HepG2 (cell line): ENCODE data around the gene SCARB2. TPM values are rescaled to one million over a fixed set of nuclear protein-coding genes. Genes with fewer than 3 reads are reported as not detected.
A peak's percentile ranks its signal among the peaks of the same experiment; 100 is the strongest.

ENCODE experiments used
- ATAD3A ChIP-seq: sonication (generic); formaldehyde crosslinking; IDR thresholded peaks from 2 replicates; pipeline ENCODE4 v1.4.0; 2020; ENCODE audit warnings: missing genetic modification reagents
- CBX2 ChIP-seq, 2 experiments: fragments of 200-600 bp in 1 of 2; sonication (generic); formaldehyde crosslinking in 1 of 2; IDR thresholded peaks; 2 replicates each; pipeline versions ENCODE4 v1.7.0 to v1.8.1; 2018 to 2022; ENCODE audit warnings: low read depth in 2 of 2, low read length in 1 of 2, mild to moderate bottlenecking in 1 of 2, missing genetic modification reagents in 1 of 2
- DNMT3B ChIP-seq: conservative IDR thresholded peaks from 2 replicates; pipeline ENCODE4 v1.6.1; 2016; ENCODE audit warnings: missing biosample characterization, control low read depth
- EHMT2 ChIP-seq: fragments of 200-600 bp; sonication (generic); IDR thresholded peaks from 2 replicates; pipeline ENCODE4 v1.7.0; 2017; ENCODE audit warnings: antibody characterized with exemption, low read depth, low read length, borderline replicate concordance
- ERF ChIP-seq: IDR thresholded peaks from 2 replicates; pipeline ENCODE4 v1.6.1; 2018; ENCODE audit warnings: missing biosample characterization, missing genetic modification reagents
- GATAD2A ChIP-seq: IDR thresholded peaks from 2 replicates; pipeline ENCODE4 v1.6.1; 2016
- GFI1 ChIP-seq: sonication (generic); formaldehyde crosslinking; IDR thresholded peaks from 2 replicates; pipeline ENCODE4 v1.5.0; 2020; ENCODE audit warnings: missing genetic modification reagents, mild to moderate bottlenecking, borderline replicate concordance
- HIVEP1 ChIP-seq: sonication (generic); formaldehyde crosslinking; IDR thresholded peaks from 2 replicates; pipeline ENCODE4 v1.4.0; 2020; ENCODE audit warnings: mild to moderate bottlenecking, missing genetic modification reagents
- HNRNPK ChIP-seq: fragments of 200-400 bp; formaldehyde crosslinking; IDR thresholded peaks from 2 replicates; pipeline ENCODE4 v1.6.1; 2018; ENCODE audit warnings: low read length, low read depth, moderate library complexity, mild to moderate bottlenecking; ENCODE audit not compliant: poor library complexity, severe bottlenecking
- ISL2 ChIP-seq: sonication (generic); formaldehyde crosslinking; IDR thresholded peaks from 2 replicates; pipeline ENCODE4 v1.5.0; 2020; ENCODE audit warnings: missing genetic modification reagents
- JARID2 ChIP-seq: sonication (generic); formaldehyde crosslinking; IDR thresholded peaks from 2 replicates; pipeline ENCODE4 v1.8.1; 2023; ENCODE audit warnings: missing genetic modification reagents, inconsistent platforms; ENCODE audit not compliant: insufficient replicate concordance
- MXD4 ChIP-seq: IDR thresholded peaks from 2 replicates; pipeline ENCODE4 v1.6.1; 2016; ENCODE audit warnings: mild to moderate bottlenecking, missing biosample characterization, missing genetic modification reagents
- NBN ChIP-seq: fragments of 450-650 bp; conservative IDR thresholded peaks from 2 replicates; pipeline ENCODE4 v1.6.1; 2017
- NFIB ChIP-seq: sonication (generic); formaldehyde crosslinking; IDR thresholded peaks from 2 replicates; pipeline ENCODE4 v1.9.0; 2021; ENCODE audit warnings: missing genetic modification reagents, mild to moderate bottlenecking, borderline replicate concordance
- PAWR ChIP-seq: sonication (generic); formaldehyde crosslinking; IDR thresholded peaks from 2 replicates; pipeline ENCODE4 v1.4.0; 2020; ENCODE audit warnings: missing genetic modification reagents, mild to moderate bottlenecking, borderline replicate concordance
- SIN3B ChIP-seq: fragments of 150-350 bp; IDR thresholded peaks from 2 replicates; pipeline ENCODE4 v1.6.1; 2014; ENCODE audit warnings: low read length
- SMAD1 ChIP-seq: sonication (generic); formaldehyde crosslinking; IDR thresholded peaks from 2 replicates; pipeline ENCODE4 v1.4.0; 2020; ENCODE audit warnings: missing genetic modification reagents, low read depth, mild to moderate bottlenecking, borderline replicate concordance
- SYNCRIP ChIP-seq: fragments of 200-400 bp; formaldehyde crosslinking; IDR thresholded peaks from 2 replicates; pipeline ENCODE4 v1.6.1; 2018; ENCODE audit warnings: mild to moderate bottlenecking, low read depth, low read length; ENCODE audit not compliant: insufficient read depth
- ZMYM2 ChIP-seq: sonication (generic); formaldehyde crosslinking; IDR thresholded peaks from 2 replicates; pipeline ENCODE4 v1.8.0; 2022; ENCODE audit warnings: mild to moderate bottlenecking, missing genetic modification reagents
- ZNF17 ChIP-seq: sonication (generic); formaldehyde crosslinking; IDR thresholded peaks from 2 replicates; pipeline ENCODE4 v1.5.0; 2020; ENCODE audit warnings: mild to moderate bottlenecking, missing genetic modification reagents
- ZNF20 ChIP-seq: sonication (generic); formaldehyde crosslinking; IDR thresholded peaks from 2 replicates; pipeline ENCODE4 v1.4.0; 2020; ENCODE audit warnings: mild to moderate bottlenecking, moderate library complexity, missing genetic modification reagents
- ZNF30 ChIP-seq: sonication (generic); formaldehyde crosslinking; IDR thresholded peaks from 2 replicates; pipeline ENCODE4 v1.5.0; 2020; ENCODE audit warnings: mild to moderate bottlenecking, missing genetic modification reagents
- ZNF331 ChIP-seq: sonication (generic); formaldehyde crosslinking; IDR thresholded peaks from 2 replicates; pipeline ENCODE4 v1.4.0; 2020; ENCODE audit warnings: missing genetic modification reagents
- ZNF616 ChIP-seq: sonication (generic); formaldehyde crosslinking; IDR thresholded peaks from 2 replicates; pipeline ENCODE4 v1.5.0; 2020; ENCODE audit warnings: low read depth, mild to moderate bottlenecking, missing genetic modification reagents
- ZNF672 ChIP-seq: sonication (generic); formaldehyde crosslinking; IDR thresholded peaks from 2 replicates; pipeline ENCODE4 v1.8.1; 2022; ENCODE audit warnings: missing genetic modification reagents
- ZNF713 ChIP-seq: sonication (generic); formaldehyde crosslinking; IDR thresholded peaks from 2 replicates; pipeline ENCODE4 v1.4.0; 2020; ENCODE audit warnings: mild to moderate bottlenecking, missing genetic modification reagents
- polyA plus RNA-seq, 8 experiments: library from polyadenylated mRNA; depleted of rRNA in 3 of 8; stranded (reverse) in 7 of 8; unstranded in 1 of 8; fragments of >200 nt; fragmentation: Illumina TruSeq in 4 of 8; extraction: Trizol in 4 of 8; gene quantifications; 2 replicates each; pipeline versions ENCODE4 v1.2.1 to v1.2.3, GENCODE V29; 2011 to 2016; ENCODE audit warnings: low read depth in 4 of 8, missing spikeins in 1 of 8, mixed read lengths in 1 of 8; ENCODE audit not compliant: insufficient read depth in 1 of 8
- total RNA-seq, 5 experiments: library from RNA; depleted of rRNA; stranded (reverse); fragments of >200 nt; fragmentation: Illumina TruSeq; extraction: Trizol; gene quantifications; 2 replicates each; pipeline ENCODE4 v1.2.3, GENCODE V29; 2016; ENCODE audit warnings: low read depth in 1 of 5
- TF ChIP-seq, protein P1 (sequence below): sonication (generic); formaldehyde crosslinking; IDR thresholded peaks from 2 replicates; pipeline ENCODE4 v1.4.0; 2020; ENCODE audit warnings: mild to moderate bottlenecking, missing genetic modification reagents
- TF ChIP-seq, protein P2 (sequence below): sonication (generic); formaldehyde crosslinking; IDR thresholded peaks from 2 replicates; pipeline ENCODE4 v1.4.0; 2020; ENCODE audit warnings: missing genetic modification reagents, borderline replicate concordance

SCARB2 gene
- total and polyA plus RNA-seq, 2 of the 13 experiments (the other 11 are each of a cell fraction or from before 2014, with no cell fraction given): 40.6 to 43.4 TPM

DNA sequence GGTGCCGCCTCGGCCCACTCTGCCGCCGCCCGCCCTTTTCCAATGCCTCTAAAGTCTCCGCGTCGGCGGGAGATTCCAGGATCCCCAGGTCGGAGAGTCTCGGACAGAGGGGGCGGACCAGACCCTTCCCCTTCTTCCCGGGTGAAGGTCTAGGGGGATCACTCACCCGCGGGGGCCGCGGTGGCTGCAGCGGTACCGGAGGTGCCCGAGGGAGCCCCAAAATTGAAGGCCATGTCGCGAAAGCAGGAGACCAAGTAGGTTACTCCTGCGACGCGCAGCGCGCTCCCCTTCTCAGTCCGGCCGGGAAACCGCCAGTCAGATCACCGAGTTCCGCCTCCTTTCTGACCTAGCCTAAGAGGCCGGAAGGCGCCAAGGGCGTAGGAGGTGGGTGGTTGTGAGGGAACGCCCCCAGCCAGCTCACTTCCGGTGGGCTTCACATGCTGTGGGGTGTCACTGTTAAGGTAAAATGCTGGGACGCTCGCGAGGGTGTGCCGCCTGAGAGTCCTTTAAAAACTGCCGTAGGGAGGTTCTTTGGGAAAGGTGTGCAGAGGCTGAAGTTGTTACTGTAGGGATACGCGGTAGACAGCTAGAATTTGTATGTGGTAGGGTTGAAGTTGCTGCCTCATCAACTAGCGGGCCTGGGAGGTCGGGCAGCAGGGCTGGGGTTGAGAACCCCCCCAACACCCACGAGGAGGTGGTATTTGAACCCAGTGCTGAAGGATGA, 65.3 kb downstream of the SCARB2 start, which contains the start of gene NUP54 (continued):
- TF ChIP-seq NFIB (CRISPR knock-in tag) (no peak), ZNF713 (CRISPR knock-in tag) (no peak), SMAD1 (CRISPR knock-in tag) (peak; percentile 63; the same call in 1 of the 2 replicates), GATAD2A (CRISPR knock-in tag) (peak; percentile 87), ERF (peak; percentile 84), ISL2 (CRISPR knock-in tag) (peak; percentile 73), ZNF672 (CRISPR knock-in tag) (no peak), ZNF20 (no peak), JARID2 (CRISPR knock-in tag) (peak; percentile 84), ATAD3A (CRISPR knock-in tag) (no peak), ZNF30 (CRISPR knock-in tag) (peak; percentile 84), ZNF616 (no peak), HNRNPK (no peak), PAWR (CRISPR knock-in tag) (no peak), HIVEP1 (CRISPR knock-in tag) (peak; percentile 86), EHMT2 (0 out of 2 replicates have a peak, but pooled peaks have one; percentile 33), SIN3B (peak; percentile 97), ZNF331 (CRISPR knock-in tag) (peak; percentile 95), GFI1 (CRISPR knock-in tag) (peak; percentile 63; the same call in 1 of the 2 replicates), ZMYM2 (CRISPR knock-in tag) (no peak), MXD4 (CRISPR knock-in tag) (peak; percentile 95), SYNCRIP (no peak), NBN (no peak), CBX2 (IDR thresholded peaks at IDR 0.05; ENCODE audit: low read depth, low read length) (no peak; the same call in 1 of the 2 replicates), CBX2 (CRISPR knock-in tag; IDR thresholded peaks at IDR 0.05; ENCODE audit: low read depth) (no peak), DNMT3B (peak; percentile 75; the same call in 1 of the 2 replicates), ZNF17 (no peak; the same call in 1 of the 2 replicates)
- TF ChIP-seq, protein P1, sequence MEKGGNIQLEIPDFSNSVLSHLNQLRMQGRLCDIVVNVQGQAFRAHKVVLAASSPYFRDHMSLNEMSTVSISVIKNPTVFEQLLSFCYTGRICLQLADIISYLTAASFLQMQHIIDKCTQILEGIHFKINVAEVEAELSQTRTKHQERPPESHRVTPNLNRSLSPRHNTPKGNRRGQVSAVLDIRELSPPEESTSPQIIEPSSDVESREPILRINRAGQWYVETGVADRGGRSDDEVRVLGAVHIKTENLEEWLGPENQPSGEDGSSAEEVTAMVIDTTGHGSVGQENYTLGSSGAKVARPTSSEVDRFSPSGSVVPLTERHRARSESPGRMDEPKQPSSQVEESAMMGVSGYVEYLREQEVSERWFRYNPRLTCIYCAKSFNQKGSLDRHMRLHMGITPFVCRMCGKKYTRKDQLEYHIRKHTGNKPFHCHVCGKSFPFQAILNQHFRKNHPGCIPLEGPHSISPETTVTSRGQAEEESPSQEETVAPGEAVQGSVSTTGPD: no peak
- TF ChIP-seq, protein P2, sequence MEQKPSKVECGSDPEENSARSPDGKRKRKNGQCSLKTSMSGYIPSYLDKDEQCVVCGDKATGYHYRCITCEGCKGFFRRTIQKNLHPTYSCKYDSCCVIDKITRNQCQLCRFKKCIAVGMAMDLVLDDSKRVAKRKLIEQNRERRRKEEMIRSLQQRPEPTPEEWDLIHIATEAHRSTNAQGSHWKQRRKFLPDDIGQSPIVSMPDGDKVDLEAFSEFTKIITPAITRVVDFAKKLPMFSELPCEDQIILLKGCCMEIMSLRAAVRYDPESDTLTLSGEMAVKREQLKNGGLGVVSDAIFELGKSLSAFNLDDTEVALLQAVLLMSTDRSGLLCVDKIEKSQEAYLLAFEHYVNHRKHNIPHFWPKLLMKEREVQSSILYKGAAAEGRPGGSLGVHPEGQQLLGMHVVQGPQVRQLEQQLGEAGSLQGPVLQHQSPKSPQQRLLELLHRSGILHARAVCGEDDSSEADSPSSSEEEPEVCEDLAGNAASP (CRISPR knock-in tag): peak; percentile 78
